HG03565 (cell line): Measurements from ENCODE around the gene CLSTN3.

Experiments
- ATAC-seq: cut with Tn5 transposase; IDR thresholded peaks from one replicate; pipeline ENCODE4 v1.9.1; 2021; ENCODE audit warnings: mild to moderate bottlenecking, moderate library complexity; ENCODE audit not compliant: unreplicated experiment

Gene CLSTN3

DNA sequence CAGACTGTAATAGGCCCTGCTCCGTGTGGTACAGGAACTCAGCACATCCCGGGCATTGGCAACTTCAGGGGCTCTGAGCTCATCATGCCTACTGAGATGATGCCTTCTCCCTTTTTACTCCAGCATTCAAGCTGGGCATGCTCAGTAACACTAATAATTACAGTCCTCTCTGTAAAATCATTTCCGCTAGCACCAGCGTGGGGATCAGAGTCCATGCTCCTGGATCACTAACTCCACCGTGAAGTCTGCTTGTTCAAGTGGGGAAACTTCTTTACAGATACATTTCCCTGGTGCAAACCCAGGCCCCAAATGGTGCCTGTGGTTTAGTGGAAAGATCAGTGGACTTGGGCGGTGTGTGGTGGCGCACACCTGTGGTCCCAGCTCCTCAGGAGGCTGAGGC, 16.7 kb downstream of the CLSTN3 start:
- ATAC-seq: no peak

DNA sequence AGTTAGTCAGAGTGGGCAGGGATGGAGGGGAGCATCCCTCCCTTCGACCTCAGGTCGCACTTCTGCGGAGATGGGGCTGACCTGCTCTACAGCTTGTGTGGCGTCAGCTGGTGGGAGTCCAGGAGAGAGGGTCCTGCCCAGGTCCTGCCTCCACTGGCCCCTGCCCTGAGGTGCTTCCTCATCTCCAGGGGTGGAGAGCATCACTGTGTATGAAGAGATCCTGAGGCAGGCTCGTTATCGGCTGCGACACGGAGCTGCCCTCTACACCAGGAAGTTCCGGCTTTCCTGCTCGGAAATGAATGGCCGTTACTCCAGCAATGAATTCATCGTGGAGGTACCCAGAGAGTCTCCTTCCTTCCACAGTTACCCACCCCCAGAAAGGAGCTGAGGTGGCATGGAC, 20.2 kb downstream of the CLSTN3 start:
- ATAC-seq: no peak

- no peak for ATAC-seq
Measured at GRCh38 chr12:7150841-7151240, 20.7 kb downstream of the CLSTN3 start.

- ATAC-seq: no peak
Measured at GRCh38 chr12:7151532-7151931, 21.4 kb downstream of the CLSTN3 start.

DNA sequence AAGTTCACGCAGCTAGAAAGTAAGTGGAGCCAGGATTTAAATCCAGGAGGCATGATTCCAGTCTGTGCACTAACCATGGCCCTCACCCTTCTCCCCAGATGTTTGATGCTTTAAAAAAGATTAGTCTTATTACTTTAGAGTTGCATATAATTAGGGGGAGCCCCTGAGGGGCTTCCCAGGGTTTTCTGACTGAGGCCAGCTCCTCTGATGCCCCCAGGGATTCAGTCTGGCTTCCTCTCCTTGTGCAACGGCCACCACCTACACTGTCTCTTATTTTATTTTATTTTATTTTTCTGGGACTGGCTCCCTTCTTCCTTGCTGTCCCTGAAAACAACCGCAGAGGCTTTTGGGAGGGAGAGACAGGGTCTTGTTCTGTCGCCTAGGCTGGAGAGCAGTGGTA, 22.6 kb downstream of the CLSTN3 start:
- no peak for ATAC-seq

DNA sequence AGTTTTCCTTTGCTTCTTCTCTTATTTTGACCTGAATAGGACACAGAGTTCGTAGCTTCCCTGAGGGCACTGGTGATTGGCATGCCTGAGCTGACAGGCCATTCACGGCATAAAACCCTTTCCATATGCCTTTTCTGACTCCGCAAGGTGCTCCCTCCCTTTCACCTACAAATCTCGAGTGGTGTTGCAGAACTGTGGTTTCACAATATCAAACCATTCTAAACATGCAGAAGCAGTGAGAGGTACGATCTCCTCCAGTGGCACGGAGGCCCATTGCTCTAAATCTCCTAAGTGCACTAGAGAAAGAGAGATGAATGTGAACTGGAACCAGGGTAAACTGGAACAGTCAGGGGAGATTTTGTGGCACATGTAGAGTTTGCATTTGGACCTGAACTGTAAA, 23.9 kb downstream of the CLSTN3 start:
- no peak for ATAC-seq

GRCh38 chr12:7154901-7155470, 24.8 kb downstream of the CLSTN3 start:
- ATAC-seq: no peak

GRCh38 chr12:7155471-7156034, 25.4 kb downstream of the CLSTN3 start:
- ATAC-seq: no peak

DNA sequence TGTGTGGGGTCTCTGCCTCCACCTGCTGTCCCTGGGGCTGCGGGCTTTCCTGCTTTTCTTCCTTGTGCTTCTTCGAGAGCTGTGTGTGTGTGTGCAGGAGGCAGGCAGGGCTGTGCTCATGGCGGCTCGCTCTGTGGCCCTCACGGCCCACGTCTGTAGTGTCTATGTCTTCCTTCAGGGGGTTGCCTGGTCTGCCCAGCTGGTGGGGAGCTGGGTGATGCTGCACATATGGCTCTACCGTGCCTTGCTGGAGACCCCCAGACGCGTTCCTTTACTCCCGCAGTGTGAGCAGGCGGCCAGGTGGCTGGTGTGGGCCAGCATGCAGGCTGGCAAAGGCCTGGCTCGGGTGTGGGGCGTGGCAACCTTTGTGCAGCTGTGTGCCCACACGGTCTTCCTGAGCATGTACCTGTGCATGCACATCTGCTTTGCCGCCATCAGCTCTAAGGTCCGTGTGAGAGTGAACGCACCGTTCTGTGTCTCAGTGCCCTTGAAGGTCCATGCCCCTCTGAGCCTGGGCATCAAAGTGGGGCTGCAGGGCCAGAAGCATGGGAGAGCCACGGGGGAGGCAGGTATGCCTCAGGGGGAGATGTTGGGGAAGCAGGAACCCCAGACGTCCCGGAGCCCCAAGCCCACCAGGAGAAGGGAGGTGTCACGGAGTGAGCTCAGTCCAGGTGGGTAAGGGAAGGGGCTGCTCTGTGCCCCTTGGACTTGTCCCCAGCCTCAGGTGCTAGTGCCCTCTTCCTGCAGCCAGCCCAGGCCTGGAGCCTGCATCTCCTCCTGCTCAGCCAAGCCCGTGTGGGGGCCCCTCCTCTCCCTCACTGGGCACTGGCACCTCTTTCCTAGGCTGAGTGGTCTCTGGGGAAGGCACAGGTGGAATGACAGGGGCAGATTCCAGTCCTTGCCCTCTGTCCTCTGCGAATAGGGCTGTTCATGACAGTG, 26.4 kb downstream of the CLSTN3 start:
- no peak for ATAC-seq

DNA sequence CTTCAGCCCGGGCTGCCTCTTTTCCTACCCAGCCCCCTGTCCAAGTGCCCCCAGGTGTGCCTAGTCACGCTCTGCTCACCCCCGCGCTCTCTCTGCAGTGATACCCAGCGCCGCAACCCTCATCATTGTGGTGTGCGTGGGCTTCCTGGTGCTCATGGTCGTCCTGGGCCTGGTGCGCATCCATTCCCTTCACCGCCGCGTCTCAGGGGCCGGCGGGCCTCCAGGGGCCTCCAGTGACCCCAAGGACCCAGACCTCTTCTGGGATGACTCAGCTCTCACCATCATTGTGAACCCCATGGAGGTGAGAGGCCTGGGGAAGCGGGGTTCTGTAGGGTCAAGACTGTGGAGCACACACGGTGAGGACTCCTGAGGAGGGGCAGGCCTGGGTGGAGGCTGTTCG, 27.2 kb downstream of the CLSTN3 start:
- ATAC-seq: no peak

DNA sequence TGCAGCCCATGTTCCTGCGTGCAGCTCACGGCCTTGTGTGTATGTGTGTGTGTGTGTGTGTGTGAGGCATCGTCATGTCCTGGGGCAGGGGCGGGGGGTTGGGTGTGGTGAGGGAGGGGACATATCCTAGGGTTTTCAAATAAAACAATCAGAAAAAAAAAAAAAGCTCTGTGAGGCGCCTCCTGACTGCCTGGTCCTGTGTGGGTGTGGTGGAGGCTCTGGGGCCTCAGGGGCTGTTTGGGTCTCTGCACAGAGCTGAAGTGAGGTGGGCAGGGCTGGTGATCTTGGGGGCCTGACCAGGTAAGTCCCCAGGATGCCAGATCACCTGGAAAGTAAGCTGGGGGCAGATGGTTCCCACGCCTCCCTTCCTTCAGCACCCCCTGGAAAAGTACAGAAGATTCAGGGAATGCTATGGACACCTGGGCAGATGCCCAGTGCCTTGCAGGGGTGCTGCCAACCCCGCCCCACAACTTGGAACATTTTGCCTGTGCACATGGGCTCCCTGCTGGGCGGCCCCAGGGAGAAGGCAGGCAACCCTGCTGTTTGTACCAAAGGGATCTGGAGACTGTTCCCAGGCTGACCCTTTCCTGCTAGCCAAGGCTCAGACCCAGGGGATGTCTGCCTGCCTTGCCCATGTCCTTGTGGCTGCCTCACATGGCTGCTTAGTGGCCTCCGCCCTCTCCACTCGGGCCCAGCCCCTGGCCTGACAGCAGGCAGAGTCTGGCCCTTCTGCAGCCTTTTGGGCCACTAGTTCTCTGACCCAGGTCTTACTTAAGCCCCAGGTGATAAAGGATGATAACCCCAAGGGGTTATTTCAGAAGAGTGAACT, 28.8 kb downstream of the CLSTN3 start:
- no peak for ATAC-seq

DNA sequence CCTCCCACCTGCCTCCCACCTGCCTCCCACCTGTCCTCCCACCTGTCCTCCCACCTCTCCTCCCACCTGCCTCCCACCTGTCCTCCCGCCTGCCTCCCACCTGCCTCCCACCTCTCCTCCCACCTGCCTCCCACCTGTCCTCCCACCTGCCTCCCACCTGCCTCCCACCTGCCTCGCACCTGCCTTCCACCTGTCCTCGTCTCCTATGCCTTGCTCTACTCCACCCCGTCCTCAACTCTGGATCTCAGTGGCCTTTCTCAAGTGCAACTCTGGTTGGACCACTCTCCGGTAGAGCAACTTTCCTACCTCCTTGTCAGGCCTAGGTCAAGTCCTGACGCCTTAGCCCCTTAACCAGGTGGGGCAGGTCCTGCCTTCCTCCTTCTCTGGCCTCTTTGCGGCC, 30.0 kb downstream of the CLSTN3 start:
- no peak for ATAC-seq

DNA sequence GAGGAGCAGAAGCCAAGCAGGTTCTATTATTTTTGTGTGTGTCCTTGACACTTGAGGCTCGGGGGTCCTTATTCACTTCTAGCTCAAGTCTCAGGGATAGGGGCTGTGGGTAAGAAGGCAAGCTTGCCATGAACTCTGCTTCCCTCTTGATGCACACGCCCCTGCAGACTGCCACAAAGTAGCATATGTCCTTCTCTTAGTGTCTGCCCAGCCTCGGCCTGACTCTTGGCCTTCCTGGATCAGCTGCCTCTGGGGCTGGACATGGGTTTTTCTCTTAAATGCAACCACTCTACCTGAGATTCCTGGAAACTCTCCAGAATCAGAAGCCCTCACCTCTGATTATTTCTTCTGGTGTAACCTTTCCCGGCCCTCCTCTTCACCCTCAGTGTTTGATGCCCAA, 31.2 kb downstream of the CLSTN3 start:
- no peak for ATAC-seq

GRCh38 chr12:7161811-7162210, 31.6 kb downstream of the CLSTN3 start:
- ATAC-seq: no peak

DNA sequence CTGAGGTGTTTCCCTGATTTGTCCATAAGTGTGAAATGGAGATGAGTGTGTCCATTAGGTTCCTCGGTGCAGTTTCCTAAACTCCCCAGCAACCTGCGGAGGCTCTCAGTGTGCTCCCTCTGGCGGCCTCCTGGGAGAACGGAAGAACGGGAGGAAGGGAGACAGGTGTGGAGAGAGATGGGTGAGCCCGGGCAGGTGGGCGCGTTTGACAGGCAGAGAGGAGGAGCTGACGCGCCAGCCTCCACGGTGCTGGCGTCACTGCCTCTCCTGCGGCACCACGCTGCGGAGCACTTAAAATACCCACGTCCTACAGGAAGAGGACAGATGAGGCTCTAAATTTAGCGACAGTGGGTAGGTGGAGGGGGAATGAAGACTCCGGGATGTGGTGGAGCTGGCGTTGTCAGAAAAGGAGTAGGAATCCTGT, 32.5 kb downstream of the CLSTN3 start:
- ATAC-seq: no peak

GRCh38 chr12:7169951-7170350, 39.8 kb downstream of the CLSTN3 start:
- ATAC-seq: no peak

GRCh38 chr12:7171854-7172253, 41.7 kb downstream of the CLSTN3 start:
- no peak for ATAC-seq

GRCh38 chr12:7175493-7175892, 45.3 kb downstream of the CLSTN3 start:
- ATAC-seq: no peak

- no peak for ATAC-seq
Measured at GRCh38 chr12:7176595-7176994, 46.4 kb downstream of the CLSTN3 start.

- no peak for ATAC-seq
Measured at GRCh38 chr12:7178481-7178880, 48.3 kb downstream of the CLSTN3 start.

DNA sequence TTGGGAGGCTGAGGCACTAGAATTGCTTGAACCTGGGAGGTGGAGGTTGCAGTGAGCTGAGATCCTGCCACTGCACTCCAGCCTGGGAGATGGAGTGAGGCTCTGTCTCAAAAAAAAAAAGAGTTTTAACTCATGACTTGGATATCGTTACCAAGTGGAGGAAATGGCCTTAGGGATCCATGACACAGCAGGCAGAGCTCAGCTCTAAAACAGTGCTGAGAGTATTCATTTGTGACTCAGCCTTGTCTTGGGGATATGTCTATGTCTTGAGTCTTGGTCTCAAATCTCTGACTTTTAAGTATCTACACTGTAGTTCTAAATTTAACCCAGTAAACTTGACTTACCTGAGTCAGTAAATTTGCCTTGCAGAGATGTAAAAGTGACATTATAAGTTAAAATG, 50.5 kb downstream of the CLSTN3 start:
- ATAC-seq: no peak
